ENCODE measurements around the gene GNG4. TPM values are rescaled to one million over a fixed set of nuclear protein-coding genes. Genes with fewer than 3 reads are reported as not detected.

Gene GNG4
- total and polyA plus RNA-seq, 4 donors = 0.11 to 0.57 (median 0.21) TPM; not detected in 1

DNA sequence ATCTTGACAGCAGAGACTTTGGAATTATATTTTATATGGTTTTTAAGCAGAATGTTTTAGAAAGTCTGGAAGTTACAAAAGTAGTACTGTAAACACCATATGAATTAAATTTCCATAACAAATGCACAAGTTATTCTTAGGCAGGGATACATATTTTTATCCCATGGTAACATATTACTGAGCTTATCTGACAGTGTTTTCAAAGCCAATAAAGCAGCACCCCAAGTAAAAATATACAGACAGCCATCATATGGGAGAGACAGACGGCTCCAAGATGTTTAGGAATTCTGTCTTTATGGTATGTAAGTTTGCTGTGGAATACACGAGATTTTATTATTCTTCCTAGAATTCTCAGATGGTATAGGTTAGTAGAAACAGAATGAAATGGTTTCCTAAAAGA lies 12.0 kb upstream of the GNG4 start:
- Histone ChIP-seq H3K9me3 (ENCODE audit: control insufficient read depth in 4 of 4, insufficient read depth in 3 of 4, low read length in 3 of 4) (no peaks in the 10 kb centered on the region), H3K4me1 (ENCODE audit: control insufficient read depth in 5 of 5, insufficient read depth in 5 of 5, low read length in 5 of 5) (no peaks in the 10 kb centered on the region), H3K27ac (ENCODE audit: low read depth in 1 of 2, low read length in 1 of 2) (no peak overlapping the region), H3K4me3 (no peak overlapping the region), H3K9ac (ENCODE audit: insufficient read depth in 1 of 2, low read length in 2 of 2) (no peak overlapping the region), H3K27me3 (ENCODE audit: control insufficient read depth in 3 of 3, insufficient read depth in 3 of 3, low read length in 2 of 3) (peaks cover 0 to 4% (median 0%) of the 10 kb centered on the region in 3 donors), H3K36me3 (ENCODE audit: control insufficient read depth in 4 of 4, insufficient read depth in 4 of 4, low read length in 4 of 4) (peaks cover 3 to 9% (median 6%) of the 10 kb centered on the region in 4 donors)
- WGBS, 2 donors = 75 to 86% methylated on average over 2 of the region's 2 CpGs
- no peak for DNase-seq
- TF ChIP-seq, protein P1, sequence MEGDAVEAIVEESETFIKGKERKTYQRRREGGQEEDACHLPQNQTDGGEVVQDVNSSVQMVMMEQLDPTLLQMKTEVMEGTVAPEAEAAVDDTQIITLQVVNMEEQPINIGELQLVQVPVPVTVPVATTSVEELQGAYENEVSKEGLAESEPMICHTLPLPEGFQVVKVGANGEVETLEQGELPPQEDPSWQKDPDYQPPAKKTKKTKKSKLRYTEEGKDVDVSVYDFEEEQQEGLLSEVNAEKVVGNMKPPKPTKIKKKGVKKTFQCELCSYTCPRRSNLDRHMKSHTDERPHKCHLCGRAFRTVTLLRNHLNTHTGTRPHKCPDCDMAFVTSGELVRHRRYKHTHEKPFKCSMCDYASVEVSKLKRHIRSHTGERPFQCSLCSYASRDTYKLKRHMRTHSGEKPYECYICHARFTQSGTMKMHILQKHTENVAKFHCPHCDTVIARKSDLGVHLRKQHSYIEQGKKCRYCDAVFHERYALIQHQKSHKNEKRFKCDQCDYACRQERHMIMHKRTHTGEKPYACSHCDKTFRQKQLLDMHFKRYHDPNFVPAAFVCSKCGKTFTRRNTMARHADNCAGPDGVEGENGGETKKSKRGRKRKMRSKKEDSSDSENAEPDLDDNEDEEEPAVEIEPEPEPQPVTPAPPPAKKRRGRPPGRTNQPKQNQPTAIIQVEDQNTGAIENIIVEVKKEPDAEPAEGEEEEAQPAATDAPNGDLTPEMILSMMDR (IDR thresholded peaks at IDR 0.05; ENCODE audit: control extremely low read depth, extremely low read depth) = no peak
- no peak for ATAC-seq (ENCODE audit: insufficient read depth, low FRiP score)

DNA sequence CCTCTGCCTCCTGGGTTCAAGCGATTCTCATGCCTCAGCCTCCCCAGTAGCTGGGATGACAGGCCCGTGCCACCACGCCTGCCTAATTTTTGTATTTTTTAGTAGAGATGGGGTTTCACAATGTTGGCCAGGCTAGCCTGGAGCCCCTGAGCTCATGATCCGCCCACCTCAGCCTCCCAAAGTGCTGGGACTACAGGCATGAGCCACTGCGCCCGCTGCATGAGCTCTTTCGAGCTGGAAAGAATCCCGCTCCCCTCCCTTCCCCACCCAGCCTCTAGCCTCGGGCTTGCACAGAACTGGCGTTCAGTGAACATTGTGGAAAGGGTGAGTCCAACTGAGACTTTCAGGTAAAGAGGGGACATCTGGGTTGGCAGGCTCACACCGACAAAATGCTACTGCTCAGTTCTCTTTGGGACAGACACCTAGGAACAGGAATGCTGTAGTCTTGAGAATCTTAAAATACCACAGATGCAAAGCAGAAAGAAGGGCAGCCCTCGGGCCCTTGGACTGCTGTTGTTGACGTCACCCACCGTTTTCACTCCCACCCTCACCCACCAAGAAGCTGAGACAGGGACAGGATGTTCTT lies 9.7 kb upstream of the GNG4 start:
- H3K9ac ChIP-seq (ENCODE audit: insufficient read depth in 1 of 2, low read length in 2 of 2) = no peak overlapping the region
- WGBS, 2 donors = 93 to 94% methylated on average over 14 of the region's 14 CpGs
- H3K27me3 ChIP-seq (ENCODE audit: control insufficient read depth in 3 of 3, insufficient read depth in 3 of 3, low read length in 2 of 3) = peaks cover 0 to 13% (median 0%) of the 10 kb centered on the region in 3 donors
- H3K9me3 ChIP-seq (ENCODE audit: control insufficient read depth in 4 of 4, insufficient read depth in 3 of 4, low read length in 3 of 4) = peaks cover 0 to under 1% (median 0%) of the 10 kb centered on the region in 4 donors
- TF ChIP-seq, protein P1 (IDR thresholded peaks at IDR 0.05; ENCODE audit: control extremely low read depth, extremely low read depth) = no peak
- no peak for DNase-seq
- H3K4me3 ChIP-seq = no peak overlapping the region
- H3K36me3 ChIP-seq (ENCODE audit: control insufficient read depth in 4 of 4, insufficient read depth in 4 of 4, low read length in 4 of 4) = peaks cover 3 to 7% (median 5%) of the 10 kb centered on the region in 4 donors
- H3K27ac ChIP-seq (ENCODE audit: low read depth in 1 of 2, low read length in 1 of 2) = no peak overlapping the region
- no peak for ATAC-seq (ENCODE audit: insufficient read depth, low FRiP score)
- H3K4me1 ChIP-seq (ENCODE audit: control insufficient read depth in 5 of 5, insufficient read depth in 5 of 5, low read length in 5 of 5) = no peaks in the 10 kb centered on the region

DNA sequence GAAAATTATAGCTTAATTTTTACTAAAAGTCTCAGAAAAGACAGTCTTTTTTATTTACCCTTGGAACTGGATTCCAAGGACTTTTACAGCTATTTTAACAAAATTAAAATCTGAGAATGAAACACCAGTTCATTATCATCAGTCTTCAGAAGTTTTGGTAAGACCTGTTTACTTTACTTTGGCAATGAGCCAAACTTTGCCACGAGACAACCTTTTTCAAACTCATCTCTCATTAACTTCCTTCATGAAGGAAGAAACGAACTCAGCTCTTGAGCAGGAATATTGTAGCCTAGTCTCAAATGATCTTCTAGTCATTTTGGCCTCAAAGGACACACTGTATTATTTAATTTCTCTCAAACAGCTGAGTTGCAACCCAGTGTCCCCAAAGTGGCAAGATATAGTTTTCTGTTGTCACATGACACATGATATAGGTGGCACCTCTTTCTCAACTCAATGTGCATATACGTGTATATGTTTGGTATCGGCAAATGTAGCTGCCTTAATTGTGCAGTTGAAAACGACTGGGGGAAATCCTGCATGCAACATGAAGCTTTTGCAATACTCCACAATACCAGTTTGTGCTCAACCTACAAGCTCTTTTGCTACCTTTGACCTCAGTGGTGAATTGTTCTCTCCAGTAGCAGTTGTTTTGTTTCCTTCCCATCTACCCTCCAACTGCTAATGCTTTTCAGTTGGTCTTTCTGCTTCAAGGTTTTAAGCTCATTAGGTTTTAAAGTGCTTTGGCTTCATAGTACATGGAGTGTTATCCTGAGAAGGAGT lies 8.4 kb upstream of the GNG4 start:
- H3K9me3 ChIP-seq (ENCODE audit: control insufficient read depth in 4 of 4, insufficient read depth in 3 of 4, low read length in 3 of 4) = peaks cover 0 to 2% (median 0%) of the 10 kb centered on the region in 4 donors
- H3K4me3 ChIP-seq = no peak overlapping the region
- no peaks in the 10 kb centered on the region for H3K4me1 ChIP-seq (ENCODE audit: control insufficient read depth in 5 of 5, insufficient read depth in 5 of 5, low read length in 5 of 5)
- TF ChIP-seq, protein P1 (IDR thresholded peaks at IDR 0.05; ENCODE audit: control extremely low read depth, extremely low read depth) = no peak
- H3K27me3 ChIP-seq (ENCODE audit: control insufficient read depth in 3 of 3, insufficient read depth in 3 of 3, low read length in 2 of 3) = peaks cover 0 to 17% (median 3%) of the 10 kb centered on the region in 3 donors
- peaks cover 0 to 6% (median 4%) of the 10 kb centered on the region in 4 donors for H3K36me3 ChIP-seq (ENCODE audit: control insufficient read depth in 4 of 4, insufficient read depth in 4 of 4, low read length in 4 of 4)
- ATAC-seq (ENCODE audit: insufficient read depth, low FRiP score) (no peak), DNase-seq (no peak)
- H3K27ac ChIP-seq (ENCODE audit: low read depth in 1 of 2, low read length in 1 of 2) = no peak overlapping the region
- no peak overlapping the region for H3K9ac ChIP-seq (ENCODE audit: insufficient read depth in 1 of 2, low read length in 2 of 2)
- WGBS, 2 donors = 29 to 53% methylated on average over 5 of the region's 5 CpGs

Measured in lung (tissue), 12 donors.